ENCODE measurements around the gene TBC1D30.

Gene TBC1D30

DNA sequence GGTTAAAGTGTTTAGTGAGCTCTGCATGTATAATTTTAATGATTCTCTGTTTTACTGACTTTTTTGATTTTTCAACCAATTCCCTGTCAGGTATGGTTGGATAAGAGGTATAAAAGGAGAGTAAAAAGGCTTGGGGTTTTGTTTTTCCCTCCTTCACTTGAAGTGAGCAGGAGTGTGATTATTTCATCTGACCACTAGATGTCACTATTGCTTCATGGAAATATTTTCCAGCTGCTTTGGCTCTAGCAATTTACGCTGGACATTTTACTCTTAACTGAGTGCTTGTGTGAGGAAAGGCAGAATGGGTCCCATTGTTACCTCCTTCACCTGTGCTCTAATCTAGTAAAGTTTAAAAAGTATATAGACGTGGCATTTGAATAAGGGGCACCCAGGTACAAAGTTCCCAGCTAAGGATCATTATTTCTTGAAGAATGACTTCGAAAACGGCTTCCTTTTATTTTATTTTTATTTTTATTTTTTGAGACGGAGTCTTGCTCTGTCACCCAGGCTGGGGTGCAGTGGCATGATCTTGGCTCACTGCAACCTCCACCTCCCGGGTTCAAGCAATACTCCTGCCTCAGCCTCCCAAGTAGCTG lies 66.5 kb downstream of the TBC1D30 start:
- peak; percentile 72 for DNase-seq (ENCODE audit: low spot score)
- WGBS, 2 donors (ENCODE audit: extremely low coverage in 2 of 2, insufficient read length in 2 of 2, insufficient replicate concordance in 1 of 2), result no CpG with 5 or more reads among the region's 6 CpGs

DNA sequence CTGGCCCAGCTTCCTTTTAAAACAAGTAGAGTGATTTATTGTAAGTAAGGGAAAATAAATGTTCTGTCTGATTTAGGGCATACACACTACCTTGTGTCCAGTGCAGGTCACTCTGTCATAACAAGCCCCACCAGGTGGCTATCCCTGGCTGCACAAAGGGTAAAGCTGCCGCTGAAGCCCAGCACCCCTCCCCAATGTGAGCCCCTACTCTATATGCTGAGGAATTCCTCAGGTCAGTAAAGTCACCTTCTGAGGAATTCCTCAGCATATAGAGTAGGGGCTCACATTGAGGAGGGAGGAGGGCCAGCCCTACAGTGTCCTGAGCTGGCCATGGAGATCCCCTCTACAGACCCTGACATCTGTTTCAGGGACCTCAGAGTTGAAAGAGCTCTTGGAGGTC lies 67.2 kb downstream of the TBC1D30 start:
- Histone ChIP-seq H3K14ac (ENCODE audit: low read length) (no peak overlapping the region), H3K27me3 (ENCODE audit: control insufficient read depth in 3 of 3, insufficient read depth in 3 of 3, low read depth in 1 of 3, low read length in 3 of 3) (no peaks in the 10 kb centered on the region), H2AFZ (ENCODE audit: low read length) (peak overlapping the region; percentile 15), H2BK5ac (ENCODE audit: low read length) (no peak overlapping the region), H2AK5ac (ENCODE audit: low read depth, low read length) (no peak overlapping the region), H3K4me1 (ENCODE audit: control insufficient read depth in 2 of 2, insufficient read depth in 1 of 2, low read depth in 1 of 2, low read length in 2 of 2) (peaks cover 0 to 3% of the 10 kb centered on the region in 2 donors), H3K4me3 (ENCODE audit: low read length in 2 of 2) (no peak overlapping the region), H2BK12ac (ENCODE audit: low read length) (no peak overlapping the region), H3K4ac (ENCODE audit: low read length) (no peak overlapping the region), H3K18ac (ENCODE audit: low read length) (no peak overlapping the region), H2BK15ac (ENCODE audit: low read length) (no peak overlapping the region), H3K9ac (ENCODE audit: low read depth, low read length, poor library complexity) (no peak overlapping the region), H3K27ac (replicated peaks; ENCODE audit: low read length) (no peak overlapping the region), H3K9me3 (replicated peaks in 1 of 2; ENCODE audit: control insufficient read depth in 2 of 2, insufficient read depth in 1 of 2, low read depth in 1 of 2, low read length in 2 of 2) (no peaks in the 10 kb centered on the region), H3K36me3 (replicated peaks in 1 of 2; ENCODE audit: control insufficient read depth in 2 of 2, insufficient read depth in 2 of 2, low read length in 2 of 2) (no peaks in the 10 kb centered on the region), H3K23ac (ENCODE audit: low read depth, low read length, poor library complexity) (no peak overlapping the region), H3K4me2 (ENCODE audit: insufficient read depth, low read length, poor library complexity, severe bottlenecking) (no peak overlapping the region), H3K79me1 (ENCODE audit: low read depth, low read length) (no peaks in the 10 kb centered on the region), H2BK120ac (ENCODE audit: low read depth, low read length) (no peak overlapping the region), H4K91ac (ENCODE audit: low read depth, low read length, poor library complexity) (no peak overlapping the region), H4K8ac (ENCODE audit: low read depth, low read length) (no peak overlapping the region)
- no peak for DNase-seq (ENCODE audit: low spot score)
- no CpG with 5 or more reads among the region's 1 CpG for WGBS, 2 donors (ENCODE audit: extremely low coverage in 2 of 2, insufficient read length in 2 of 2, insufficient replicate concordance in 1 of 2)

More for the DNA sequence above, 66.5 kb downstream of the TBC1D30 start:
- no peak overlapping the region for H2AFZ ChIP-seq (ENCODE audit: low read length)
- H3K18ac ChIP-seq (ENCODE audit: low read length), result no peak overlapping the region
- H3K4me1 ChIP-seq (ENCODE audit: control insufficient read depth in 2 of 2, insufficient read depth in 1 of 2, low read depth in 1 of 2, low read length in 2 of 2), result peaks cover 0 to 3% of the 10 kb centered on the region in 2 donors
- H4K91ac ChIP-seq (ENCODE audit: low read depth, low read length, poor library complexity), result no peak overlapping the region
- no peak overlapping the region for H2BK15ac ChIP-seq (ENCODE audit: low read length)
- no peak overlapping the region for H2BK5ac ChIP-seq (ENCODE audit: low read length)
- H2BK12ac ChIP-seq (ENCODE audit: low read length), result no peak overlapping the region
- H3K4me2 ChIP-seq (ENCODE audit: insufficient read depth, low read length, poor library complexity, severe bottlenecking), result no peak overlapping the region
- H4K8ac ChIP-seq (ENCODE audit: low read depth, low read length), result no peak overlapping the region
- H3K79me1 ChIP-seq (ENCODE audit: low read depth, low read length), result no peaks in the 10 kb centered on the region
- no peak overlapping the region for H3K14ac ChIP-seq (ENCODE audit: low read length)
- H3K27me3 ChIP-seq (ENCODE audit: control insufficient read depth in 3 of 3, insufficient read depth in 3 of 3, low read depth in 1 of 3, low read length in 3 of 3), result no peaks in the 10 kb centered on the region
- H3K4ac ChIP-seq (ENCODE audit: low read length), result no peak overlapping the region
- H3K4me3 ChIP-seq (ENCODE audit: low read length in 2 of 2), result no peak overlapping the region
- no peak overlapping the region for H2AK5ac ChIP-seq (ENCODE audit: low read depth, low read length)
- no peak overlapping the region for H3K27ac ChIP-seq (replicated peaks; ENCODE audit: low read length)
- no peak overlapping the region for H3K23ac ChIP-seq (ENCODE audit: low read depth, low read length, poor library complexity)
- H3K9me3 ChIP-seq (replicated peaks in 1 of 2; ENCODE audit: control insufficient read depth in 2 of 2, insufficient read depth in 1 of 2, low read depth in 1 of 2, low read length in 2 of 2), result no peaks in the 10 kb centered on the region
- no peak overlapping the region for H3K9ac ChIP-seq (ENCODE audit: low read depth, low read length, poor library complexity)
- H2BK120ac ChIP-seq (ENCODE audit: low read depth, low read length), result no peak overlapping the region
- H3K36me3 ChIP-seq (replicated peaks in 1 of 2; ENCODE audit: control insufficient read depth in 2 of 2, insufficient read depth in 2 of 2, low read length in 2 of 2), result no peaks in the 10 kb centered on the region

- H2BK15ac ChIP-seq (ENCODE audit: low read length), result no peak overlapping the region
- DNase-seq (ENCODE audit: low spot score), result no peak
These were observed 68.1 kb downstream of the TBC1D30 start for GRCh38 chr12:64892561-64892960.

GRCh38 chr12:64893961-64894360 lies 69.5 kb downstream of the TBC1D30 start:
- Histone ChIP-seq H3K36me3 (replicated peaks in 1 of 2; ENCODE audit: control insufficient read depth in 2 of 2, insufficient read depth in 2 of 2, low read length in 2 of 2) (no peaks in the 10 kb centered on the region), H3K27me3 (ENCODE audit: control insufficient read depth in 3 of 3, insufficient read depth in 3 of 3, low read depth in 1 of 3, low read length in 3 of 3) (no peaks in the 10 kb centered on the region), H2AK5ac (ENCODE audit: low read depth, low read length) (no peak overlapping the region), H4K91ac (ENCODE audit: low read depth, low read length, poor library complexity) (no peak overlapping the region), H3K23ac (ENCODE audit: low read depth, low read length, poor library complexity) (no peak overlapping the region), H2BK5ac (ENCODE audit: low read length) (no peak overlapping the region), H3K18ac (ENCODE audit: low read length) (no peak overlapping the region), H3K14ac (ENCODE audit: low read length) (no peak overlapping the region), H2BK15ac (ENCODE audit: low read length) (no peak overlapping the region), H3K79me1 (ENCODE audit: low read depth, low read length) (no peaks in the 10 kb centered on the region), H3K4me2 (ENCODE audit: insufficient read depth, low read length, poor library complexity, severe bottlenecking) (no peak overlapping the region), H4K8ac (ENCODE audit: low read depth, low read length) (no peak overlapping the region), H3K9me3 (replicated peaks in 1 of 2; ENCODE audit: control insufficient read depth in 2 of 2, insufficient read depth in 1 of 2, low read depth in 1 of 2, low read length in 2 of 2) (no peaks in the 10 kb centered on the region), H2AFZ (ENCODE audit: low read length) (no peak overlapping the region), H3K27ac (replicated peaks; ENCODE audit: low read length) (no peak overlapping the region), H3K4me3 (ENCODE audit: low read length in 2 of 2) (no peak overlapping the region), H2BK120ac (ENCODE audit: low read depth, low read length) (no peak overlapping the region), H3K9ac (ENCODE audit: low read depth, low read length, poor library complexity) (no peak overlapping the region), H2BK12ac (ENCODE audit: low read length) (no peak overlapping the region), H3K4me1 (ENCODE audit: control insufficient read depth in 2 of 2, insufficient read depth in 1 of 2, low read depth in 1 of 2, low read length in 2 of 2) (peaks cover 0 to 3% of the 10 kb centered on the region in 2 donors), H3K4ac (ENCODE audit: low read length) (no peak overlapping the region)
- no CpG with 5 or more reads among the region's 4 CpGs for WGBS, 2 donors (ENCODE audit: extremely low coverage in 2 of 2, insufficient read length in 2 of 2, insufficient replicate concordance in 1 of 2)
- no peak for DNase-seq (ENCODE audit: low spot score)

More at GRCh38 chr12:64892561-64892960, 68.1 kb downstream of the TBC1D30 start:
- Histone ChIP-seq H3K9ac (ENCODE audit: low read depth, low read length, poor library complexity) (no peak overlapping the region), H2AFZ (ENCODE audit: low read length) (no peak overlapping the region), H3K4me2 (ENCODE audit: insufficient read depth, low read length, poor library complexity, severe bottlenecking) (no peak overlapping the region), H4K8ac (ENCODE audit: low read depth, low read length) (no peak overlapping the region), H3K4ac (ENCODE audit: low read length) (no peak overlapping the region), H3K4me1 (ENCODE audit: control insufficient read depth in 2 of 2, insufficient read depth in 1 of 2, low read depth in 1 of 2, low read length in 2 of 2) (peaks cover 0 to 3% of the 10 kb centered on the region in 2 donors), H2BK120ac (ENCODE audit: low read depth, low read length) (no peak overlapping the region), H3K14ac (ENCODE audit: low read length) (no peak overlapping the region), H3K9me3 (replicated peaks in 1 of 2; ENCODE audit: control insufficient read depth in 2 of 2, insufficient read depth in 1 of 2, low read depth in 1 of 2, low read length in 2 of 2) (no peaks in the 10 kb centered on the region), H3K27me3 (ENCODE audit: control insufficient read depth in 3 of 3, insufficient read depth in 3 of 3, low read depth in 1 of 3, low read length in 3 of 3) (no peaks in the 10 kb centered on the region), H3K4me3 (ENCODE audit: low read length in 2 of 2) (no peak overlapping the region), H3K36me3 (replicated peaks in 1 of 2; ENCODE audit: control insufficient read depth in 2 of 2, insufficient read depth in 2 of 2, low read length in 2 of 2) (no peaks in the 10 kb centered on the region), H2BK12ac (ENCODE audit: low read length) (no peak overlapping the region), H4K91ac (ENCODE audit: low read depth, low read length, poor library complexity) (no peak overlapping the region), H2BK5ac (ENCODE audit: low read length) (no peak overlapping the region), H2AK5ac (ENCODE audit: low read depth, low read length) (no peak overlapping the region), H3K18ac (ENCODE audit: low read length) (no peak overlapping the region), H3K23ac (ENCODE audit: low read depth, low read length, poor library complexity) (no peak overlapping the region), H3K79me1 (ENCODE audit: low read depth, low read length) (no peaks in the 10 kb centered on the region), H3K27ac (replicated peaks; ENCODE audit: low read length) (no peak overlapping the region)
- no CpG with 5 or more reads among the region's 4 CpGs for WGBS, 2 donors (ENCODE audit: extremely low coverage in 2 of 2, insufficient read length in 2 of 2, insufficient replicate concordance in 1 of 2)
